ENCODE measurements around the gene RNF2. TPM values are rescaled to one million over a fixed set of nuclear protein-coding genes. Genes with fewer than 3 reads are reported as not detected.
"Not testable (repeated sequence)": the region's sequence is repeated elsewhere in the genome, so short reads cannot be mapped to it uniquely, and the experiment has no call there.

Gene RNF2
- total and polyA plus RNA-seq, 10 of the 15 experiments (the other 5 are each of a cell fraction or from before 2014, with no cell fraction given), result 4.8 to 36.3 (median 15.1) TPM

DNA sequence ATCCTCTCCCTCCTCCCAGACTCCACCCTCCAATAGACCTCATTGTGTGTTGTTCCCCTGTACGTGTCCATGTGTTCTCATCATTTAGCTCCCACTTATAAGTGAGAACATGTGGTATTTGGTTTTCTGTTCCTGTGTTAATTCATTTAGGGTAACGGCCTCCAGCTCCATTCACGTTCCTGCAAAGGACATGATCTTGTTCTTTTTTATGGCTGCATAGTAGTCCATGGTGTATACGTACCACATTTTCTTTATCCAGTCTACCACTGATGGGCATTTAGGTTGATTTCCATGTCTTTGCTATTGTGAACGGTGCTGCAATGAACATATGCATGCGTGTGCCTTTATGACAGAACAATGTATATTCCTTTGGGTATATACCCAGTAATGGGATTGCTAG lies 45.4 kb upstream of the RNF2 start:
- H3K4me1 ChIP-seq (ENCODE audit: control insufficient read depth, insufficient read depth, low read length); in situ Hi-C loops (cut with MboI); H3K9ac ChIP-seq (ENCODE audit: control insufficient read depth, insufficient read depth, low read length); FAIRE-seq; SMC1A ChIA-PET (ENCODE audit: uncharacterized antibody, unreplicated experiment); H2AFZ ChIP-seq (ENCODE audit: control insufficient read depth, low read depth, low read length); H3K27me3 ChIP-seq (replicated peaks in 1 of 2; ENCODE audit: control insufficient read depth in 2 of 2, insufficient read depth in 2 of 2, low read length in 1 of 2); H3K79me2 ChIP-seq (ENCODE audit: control insufficient read depth, insufficient read depth, low read length); POLR2A ChIA-PET; RAD21 ChIA-PET (ENCODE audit: unreplicated experiment); H3K9me3 ChIP-seq (replicated peaks; ENCODE audit: control insufficient read depth, insufficient read depth, low read length); H3K36me3 ChIP-seq (ENCODE audit: control insufficient read depth in 2 of 2, insufficient read depth in 2 of 2, low read length in 1 of 2); BruUV-seq (replicated peaks); ATAC-seq; H4K20me1 ChIP-seq (ENCODE audit: control insufficient read depth, insufficient read depth); H3K27ac ChIP-seq (ENCODE audit: control insufficient read depth, insufficient read depth); H3K4me2 ChIP-seq (ENCODE audit: control insufficient read depth, insufficient read depth); DNase-seq (ENCODE audit: low read depth, low spot score); H3K4me3 ChIP-seq; intact Hi-C loops (cut with micrococcal nuclease; ENCODE audit: unreplicated experiment): not testable (repeated sequence)
- CTCF ChIA-PET, result interaction anchor here (0.6 to 2.3 kb wide), 2 partner anchors 17 to 718 kb away, joined by 3 to 5 read pairs; no protein-coding TSS in a partner anchor
- WGBS (ENCODE audit: insufficient coverage, insufficient replicate concordance, low lambda C conversion rate, missing lambda C conversion rate), result 67% methylated on average over 6 of the region's 6 CpGs

GRCh38 chr1:185001312-185001880 lies 44.0 kb upstream of the RNF2 start:
- H2AFZ ChIP-seq (ENCODE audit: control insufficient read depth, low read depth, low read length); ATAC-seq; H4K20me1 ChIP-seq (ENCODE audit: control insufficient read depth, insufficient read depth); H3K9ac ChIP-seq (ENCODE audit: control insufficient read depth, insufficient read depth, low read length); SMC1A ChIA-PET (ENCODE audit: uncharacterized antibody, unreplicated experiment); intact Hi-C loops (cut with micrococcal nuclease; ENCODE audit: unreplicated experiment); H3K27me3 ChIP-seq (replicated peaks in 1 of 2; ENCODE audit: control insufficient read depth in 2 of 2, insufficient read depth in 2 of 2, low read length in 1 of 2); H3K4me1 ChIP-seq (ENCODE audit: control insufficient read depth, insufficient read depth, low read length); FAIRE-seq; POLR2A ChIA-PET; CTCF ChIA-PET; H3K4me2 ChIP-seq (ENCODE audit: control insufficient read depth, insufficient read depth); DNase-seq (ENCODE audit: low read depth, low spot score); H3K9me3 ChIP-seq (replicated peaks; ENCODE audit: control insufficient read depth, insufficient read depth, low read length); H3K27ac ChIP-seq (ENCODE audit: control insufficient read depth, insufficient read depth); RAD21 ChIA-PET (ENCODE audit: unreplicated experiment); in situ Hi-C loops (cut with MboI); H3K79me2 ChIP-seq (ENCODE audit: control insufficient read depth, insufficient read depth, low read length); BruUV-seq (replicated peaks); H3K4me3 ChIP-seq; H3K36me3 ChIP-seq (ENCODE audit: control insufficient read depth in 2 of 2, insufficient read depth in 2 of 2, low read length in 1 of 2): not testable (repeated sequence)
- 76% methylated on average over 19 of the region's 26 CpGs for WGBS (ENCODE audit: insufficient coverage, insufficient replicate concordance, low lambda C conversion rate, missing lambda C conversion rate)

Data from GM12878 (cell line).